ENCODE data around the gene WASHC2C. TPM values are rescaled to one million over a fixed set of nuclear protein-coding genes. Genes with fewer than 3 reads are reported as not detected.
"Not testable (repeated sequence)": the region's sequence is repeated elsewhere in the genome, so short reads cannot be mapped to it uniquely, and the experiment has no call there.

Gene WASHC2C
- total RNA-seq, 1 experiment from 2014 or later, result 17.6 TPM

DNA sequence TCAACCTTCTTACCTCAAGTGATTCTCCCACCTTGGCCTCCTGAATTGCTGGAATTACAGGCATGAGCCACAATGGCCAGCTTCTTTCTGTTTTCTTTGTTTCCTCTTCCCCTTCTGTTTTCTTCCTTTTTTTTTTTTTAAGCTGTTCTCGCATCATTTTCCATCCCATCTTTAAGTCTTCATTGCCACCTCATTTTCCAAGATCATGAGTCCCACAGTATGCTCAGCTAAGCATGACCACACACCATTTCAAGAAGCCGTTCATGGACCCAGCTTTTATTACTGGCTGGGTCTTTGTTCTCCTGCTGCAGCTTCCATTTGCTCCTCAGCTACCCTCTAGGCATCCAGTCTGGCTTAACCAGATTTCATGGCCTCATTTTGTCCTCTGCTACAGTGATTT, 67.7 kb downstream of the WASHC2C start:
- H3K4me3 ChIP-seq (ENCODE audit: insufficient read depth, low read depth, low read length); H3K36me3 ChIP-seq (replicated peaks; ENCODE audit: control insufficient read depth, insufficient read depth, low read length); DNase-seq; H3K27me3 ChIP-seq (ENCODE audit: control insufficient read depth, insufficient read depth, low read length): not testable (repeated sequence)

DNA sequence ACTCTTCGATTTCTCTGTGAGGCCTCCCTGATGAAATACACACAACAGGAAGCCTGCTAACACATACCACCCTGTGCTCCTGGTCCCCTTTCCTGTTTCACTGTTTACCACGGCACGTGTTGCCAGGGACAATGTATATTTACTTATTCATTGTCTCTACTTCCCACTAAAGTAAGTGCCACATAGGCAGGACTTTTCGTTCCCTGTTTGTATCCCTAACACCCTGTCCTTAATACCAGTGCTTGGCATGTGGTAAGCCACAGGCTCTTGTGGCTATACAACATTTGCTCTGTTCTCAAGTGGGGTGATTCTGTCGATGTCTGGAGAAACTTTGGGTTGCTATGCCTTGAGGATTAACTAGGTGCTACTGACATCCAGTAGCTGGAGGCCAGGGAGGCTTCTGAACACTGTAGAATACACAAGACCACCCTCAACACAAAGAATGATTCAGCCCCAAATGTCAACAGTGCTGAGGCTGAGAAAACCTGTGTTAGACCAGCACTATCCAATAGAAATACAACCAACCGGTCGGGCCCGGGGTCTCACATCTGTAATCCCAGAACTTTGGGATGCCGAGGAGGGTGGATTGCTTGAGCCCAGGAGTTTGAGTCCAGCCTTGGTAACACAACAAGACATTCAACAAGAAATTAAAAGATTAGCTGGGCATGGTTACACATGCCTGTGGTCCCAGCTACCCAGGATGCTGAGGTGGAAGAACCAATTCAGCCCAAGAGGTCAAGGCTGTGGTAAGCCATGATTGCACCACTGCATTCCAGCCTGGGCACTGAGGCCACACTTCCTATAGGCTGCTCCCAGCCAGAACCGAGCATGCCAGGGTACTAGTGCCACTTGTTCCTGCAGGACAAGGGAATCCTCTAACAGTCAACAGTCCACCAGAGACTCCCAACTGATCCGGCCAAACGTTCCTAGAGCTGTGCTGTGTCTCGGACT, 76.3 kb downstream of the WASHC2C start:
- H3K4me3 ChIP-seq (ENCODE audit: insufficient read depth, low read depth, low read length); DNase-seq; H3K36me3 ChIP-seq (replicated peaks; ENCODE audit: control insufficient read depth, insufficient read depth, low read length); H3K27me3 ChIP-seq (ENCODE audit: control insufficient read depth, insufficient read depth, low read length): not testable (repeated sequence)

DNA sequence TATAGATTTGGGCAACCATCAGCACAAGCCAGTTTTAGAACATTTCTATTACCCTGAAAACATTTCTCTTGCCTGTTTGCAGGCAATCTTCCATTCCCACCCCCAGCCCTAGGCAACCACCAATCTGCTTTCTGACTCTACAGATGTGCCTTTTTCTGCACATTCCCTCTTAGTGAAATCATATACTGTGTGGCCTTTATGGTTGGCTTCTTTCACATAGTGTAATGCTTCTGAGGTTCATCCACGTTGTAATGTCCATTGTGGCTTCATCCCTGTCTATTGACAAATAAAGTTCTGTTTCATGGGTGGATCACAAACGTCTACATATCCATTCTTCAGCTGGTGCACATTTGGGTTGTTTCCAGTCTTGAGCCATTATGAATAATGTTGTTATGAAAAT, 77.9 kb downstream of the WASHC2C start:
- not testable (repeated sequence) for DNase-seq; H3K4me3 ChIP-seq (ENCODE audit: insufficient read depth, low read depth, low read length); H3K27me3 ChIP-seq (ENCODE audit: control insufficient read depth, insufficient read depth, low read length); H3K36me3 ChIP-seq (replicated peaks; ENCODE audit: control insufficient read depth, insufficient read depth, low read length)

DNA sequence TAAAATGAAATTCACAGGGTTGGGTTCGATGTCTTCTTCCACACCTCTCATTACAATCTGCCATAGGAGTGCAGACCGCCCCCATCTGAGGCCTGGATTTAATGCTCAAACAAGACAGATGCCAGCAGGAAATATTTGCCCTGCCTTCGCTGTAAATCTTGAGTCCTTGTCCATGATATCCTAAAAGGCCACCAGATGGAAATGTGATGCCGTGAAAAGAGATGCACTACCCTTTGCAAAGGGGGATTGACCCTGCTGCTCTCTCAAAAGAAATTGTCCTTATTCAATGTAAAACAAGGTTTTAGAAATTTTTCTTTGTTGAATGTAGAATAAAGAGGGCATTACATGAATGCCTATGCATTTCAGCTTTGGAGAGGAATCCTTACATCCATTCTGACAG, 82.8 kb downstream of the WASHC2C start:
- DNase-seq, result peak; percentile 29
- H3K4me3 ChIP-seq (ENCODE audit: insufficient read depth, low read depth, low read length), result no peak overlapping the region
- H3K36me3 ChIP-seq (replicated peaks; ENCODE audit: control insufficient read depth, insufficient read depth, low read length), result no peaks in the 10 kb centered on the region
- no peaks in the 10 kb centered on the region for H3K27me3 ChIP-seq (ENCODE audit: control insufficient read depth, insufficient read depth, low read length)

DNA sequence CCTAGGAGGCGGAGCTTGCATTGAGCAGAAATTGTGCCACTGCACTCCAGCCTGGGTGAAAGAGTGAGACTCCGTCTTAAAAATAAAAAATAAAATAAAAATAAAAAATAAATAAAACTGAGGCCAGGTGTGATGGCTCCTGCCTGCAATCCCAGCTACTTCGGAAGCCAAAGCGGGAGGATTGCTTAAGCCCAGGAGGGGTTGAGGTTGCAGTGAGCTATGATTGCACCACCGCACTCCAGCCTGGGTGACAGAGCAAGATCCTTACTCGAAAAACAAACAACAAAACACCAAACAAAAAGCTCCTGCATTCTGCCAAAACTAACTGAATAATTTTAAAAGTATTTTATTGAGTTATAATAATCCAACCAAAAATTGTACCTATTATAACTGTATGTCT, 84.0 kb downstream of the WASHC2C start:
- H3K4me3 ChIP-seq (ENCODE audit: insufficient read depth, low read depth, low read length), result no peak overlapping the region

DNA sequence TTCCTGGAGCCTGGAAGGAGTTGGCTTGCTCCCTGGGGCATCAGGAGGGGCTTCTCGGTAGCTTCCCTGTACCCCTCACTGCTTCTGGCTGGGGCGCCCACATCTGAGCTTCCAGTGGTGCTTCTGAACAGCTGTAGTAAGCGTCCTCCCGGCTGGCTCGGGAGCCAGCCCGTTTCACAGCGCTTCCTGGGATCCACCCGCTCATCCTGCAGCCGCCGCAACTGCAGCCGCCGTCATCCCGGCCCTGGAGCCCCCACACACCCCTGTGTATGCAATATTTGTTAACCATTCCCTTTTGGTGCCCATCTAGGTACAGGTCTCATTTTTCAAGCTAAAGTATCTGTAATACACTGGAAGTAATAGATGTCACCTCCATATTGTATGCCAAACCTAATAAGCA, 85.9 kb downstream of the WASHC2C start:
- not testable (repeated sequence) for H3K4me3 ChIP-seq (ENCODE audit: insufficient read depth, low read depth, low read length); DNase-seq; H3K36me3 ChIP-seq (replicated peaks; ENCODE audit: control insufficient read depth, insufficient read depth, low read length); H3K27me3 ChIP-seq (ENCODE audit: control insufficient read depth, insufficient read depth, low read length)

More for the DNA sequence above, 84.0 kb downstream of the WASHC2C start:
- no peak for DNase-seq
- H3K36me3 ChIP-seq (replicated peaks; ENCODE audit: control insufficient read depth, insufficient read depth, low read length), result no peaks in the 10 kb centered on the region
- H3K27me3 ChIP-seq (ENCODE audit: control insufficient read depth, insufficient read depth, low read length), result no peaks in the 10 kb centered on the region

DNA sequence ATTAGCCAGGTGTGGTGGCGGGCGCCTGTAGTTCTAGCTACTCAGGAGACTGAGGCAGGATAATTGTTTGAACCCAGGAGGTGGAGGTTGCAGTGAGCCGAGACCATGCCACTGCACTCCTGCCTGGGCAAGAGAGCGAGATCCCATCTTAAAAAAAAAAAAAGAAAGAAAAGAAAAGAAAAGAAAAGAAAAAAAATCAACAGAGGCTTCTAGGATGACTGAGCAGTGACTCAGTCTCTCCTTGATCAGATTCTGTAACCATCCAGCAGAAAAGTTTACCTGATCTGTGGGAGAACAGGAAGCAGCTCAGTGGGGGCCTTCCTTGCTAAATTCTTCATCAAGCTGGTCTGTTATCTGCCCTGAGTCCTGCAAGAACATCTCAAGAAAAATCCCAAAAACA, 87.1 kb downstream of the WASHC2C start:
- DNase-seq; H3K27me3 ChIP-seq (ENCODE audit: control insufficient read depth, insufficient read depth, low read length); H3K4me3 ChIP-seq (ENCODE audit: insufficient read depth, low read depth, low read length); H3K36me3 ChIP-seq (replicated peaks; ENCODE audit: control insufficient read depth, insufficient read depth, low read length): not testable (repeated sequence)

DNA sequence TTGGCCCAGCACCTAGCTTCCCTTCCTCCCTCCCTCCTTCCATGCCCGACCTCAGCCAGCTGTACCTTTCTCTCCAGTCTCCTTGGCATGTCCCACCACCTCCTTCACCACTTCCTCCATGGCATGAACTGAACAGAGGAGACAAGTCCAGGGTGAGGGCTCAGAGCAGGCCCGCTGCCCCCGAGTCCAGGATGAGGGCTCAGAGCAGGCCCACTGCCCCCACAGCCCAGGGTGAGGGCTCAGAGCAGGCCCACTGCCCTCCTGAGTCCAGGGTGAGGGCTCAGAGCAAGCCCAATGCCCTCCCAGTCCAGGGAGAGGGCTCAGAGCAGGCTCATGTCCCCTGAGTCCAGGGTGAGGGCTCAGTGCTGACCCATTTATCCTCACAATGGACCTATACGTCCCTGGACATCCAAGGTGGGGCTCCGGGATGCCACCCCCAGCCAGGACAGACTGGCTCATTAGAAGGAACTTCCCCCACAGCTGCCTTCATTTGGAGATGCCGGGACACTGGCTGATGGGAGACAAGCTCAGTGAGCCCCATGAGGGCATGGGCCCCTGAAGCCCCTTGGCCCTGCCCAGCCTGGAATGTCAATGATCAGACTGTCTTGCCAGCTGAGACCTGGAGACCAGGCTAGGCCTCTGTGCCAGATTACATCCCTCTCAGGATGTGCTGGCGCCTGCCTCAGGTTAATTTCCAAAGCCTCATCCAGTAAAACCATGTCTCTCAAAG, 90.2 kb downstream of the WASHC2C start:
- H3K27me3 ChIP-seq (ENCODE audit: control insufficient read depth, insufficient read depth, low read length), result no peaks in the 10 kb centered on the region
- H3K4me3 ChIP-seq (ENCODE audit: insufficient read depth, low read depth, low read length), result no peak overlapping the region
- H3K36me3 ChIP-seq (replicated peaks; ENCODE audit: control insufficient read depth, insufficient read depth, low read length), result no peaks in the 10 kb centered on the region
- no peak for DNase-seq

DNA sequence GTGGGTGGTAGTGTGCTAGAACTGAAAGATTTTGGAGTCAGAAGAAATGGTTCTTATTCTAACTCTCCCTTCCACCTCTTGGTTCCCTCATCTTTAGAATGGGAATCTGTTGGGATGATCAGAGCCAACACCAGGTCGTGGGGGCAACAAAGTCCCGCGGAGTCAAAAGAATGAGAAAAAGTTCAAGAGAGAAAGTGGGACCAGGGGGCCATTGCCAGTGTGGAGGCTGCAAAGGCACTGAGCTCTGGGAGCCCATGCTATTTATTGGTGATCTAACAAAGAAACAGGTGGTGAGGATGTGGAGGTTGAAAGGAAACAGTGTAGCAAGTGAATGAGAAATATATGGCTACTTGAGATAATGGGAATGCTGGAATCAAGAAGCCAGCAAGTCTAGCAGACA, 90.8 kb downstream of the WASHC2C start:
- no peaks in the 10 kb centered on the region for H3K36me3 ChIP-seq (replicated peaks; ENCODE audit: control insufficient read depth, insufficient read depth, low read length)
- no peak for DNase-seq
- no peaks in the 10 kb centered on the region for H3K27me3 ChIP-seq (ENCODE audit: control insufficient read depth, insufficient read depth, low read length)
- H3K4me3 ChIP-seq (ENCODE audit: insufficient read depth, low read depth, low read length), result no peak overlapping the region

DNA sequence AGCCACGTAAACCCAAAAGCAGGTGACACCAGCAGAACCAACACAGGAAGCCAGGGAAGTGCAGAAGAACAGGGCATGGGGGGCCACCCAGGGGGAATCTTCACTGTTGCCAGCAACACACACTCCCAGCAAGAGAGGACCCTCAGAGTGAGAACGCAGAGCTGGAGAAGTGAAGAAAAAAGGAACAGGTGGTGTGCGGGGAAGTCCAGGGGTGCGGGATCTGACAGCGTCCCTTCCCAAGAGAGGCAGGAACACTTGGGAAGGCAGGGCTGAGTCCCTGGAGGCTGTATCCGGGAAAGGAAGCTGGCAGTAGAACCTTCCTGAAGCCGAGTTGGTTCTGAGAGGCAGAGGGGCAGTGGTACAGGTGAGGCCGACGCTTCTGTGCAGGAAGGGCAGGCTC, 92.5 kb downstream of the WASHC2C start:
- DNase-seq, result no peak
- Histone ChIP-seq H3K27me3 (ENCODE audit: control insufficient read depth, insufficient read depth, low read length) (no peaks in the 10 kb centered on the region), H3K36me3 (replicated peaks; ENCODE audit: control insufficient read depth, insufficient read depth, low read length) (no peaks in the 10 kb centered on the region), H3K4me3 (ENCODE audit: insufficient read depth, low read depth, low read length) (no peak overlapping the region)

DNA sequence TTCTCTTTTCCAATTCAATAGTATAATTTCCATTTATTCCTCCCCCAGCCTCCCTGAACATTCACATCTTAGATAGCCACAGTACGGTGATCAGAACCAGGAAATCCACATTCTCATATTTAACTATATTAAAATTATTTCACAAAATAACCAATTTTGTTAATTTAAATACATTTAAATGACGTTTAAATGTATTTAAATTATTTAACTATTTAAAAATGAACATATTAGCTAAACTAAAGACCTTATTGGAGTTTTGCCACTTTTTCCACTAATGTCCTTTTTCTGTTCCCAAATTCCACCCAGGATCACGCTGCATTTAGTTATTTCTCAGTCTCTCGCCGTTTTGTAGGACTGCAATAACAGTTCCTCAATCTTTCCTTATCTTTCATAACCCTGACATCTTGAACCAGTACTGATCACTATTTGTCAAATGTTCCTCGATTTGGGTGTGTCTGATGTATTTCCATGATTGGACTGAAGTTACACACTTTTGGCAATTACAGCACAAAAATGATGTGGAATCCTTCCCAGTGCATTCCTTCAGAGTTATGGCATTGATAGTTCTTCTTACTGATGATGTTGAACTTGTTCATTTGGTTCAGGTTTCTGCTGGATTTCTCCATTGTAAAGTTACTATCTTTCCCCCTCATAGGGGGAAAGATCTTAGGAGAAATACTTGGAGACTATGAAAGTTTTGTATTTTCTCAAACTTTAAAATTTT, 93.2 kb downstream of the WASHC2C start:
- not testable (repeated sequence) for DNase-seq; H3K27me3 ChIP-seq (ENCODE audit: control insufficient read depth, insufficient read depth, low read length); H3K36me3 ChIP-seq (replicated peaks; ENCODE audit: control insufficient read depth, insufficient read depth, low read length); H3K4me3 ChIP-seq (ENCODE audit: insufficient read depth, low read depth, low read length)

DNA sequence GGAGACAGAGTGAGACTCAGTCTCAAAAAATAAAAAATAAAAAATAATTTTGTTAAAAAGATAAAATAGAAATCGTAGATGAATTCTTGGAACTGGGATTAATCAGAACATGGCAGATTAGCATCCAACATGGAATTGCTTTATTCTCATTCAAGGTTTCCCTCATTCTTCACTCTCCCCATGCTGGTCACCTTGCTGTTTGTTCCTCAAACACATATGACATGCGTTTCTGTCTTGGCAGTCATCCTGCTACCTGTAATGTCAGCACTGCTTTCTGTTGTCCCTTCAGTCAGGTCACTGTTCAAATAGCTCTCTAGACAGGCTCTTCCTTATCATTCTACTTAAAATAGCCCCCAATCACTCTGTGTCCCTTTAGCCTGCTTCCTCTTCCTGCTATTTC, 95.9 kb downstream of the WASHC2C start:
- not testable (repeated sequence) for DNase-seq; H3K27me3 ChIP-seq (ENCODE audit: control insufficient read depth, insufficient read depth, low read length); H3K4me3 ChIP-seq (ENCODE audit: insufficient read depth, low read depth, low read length); H3K36me3 ChIP-seq (replicated peaks; ENCODE audit: control insufficient read depth, insufficient read depth, low read length)

Data from H7 (cell line).